Measurements from ENCODE around the gene SMIM41.
A peak's percentile ranks its signal among the peaks of the same experiment; 100 is the strongest.

DNA sequence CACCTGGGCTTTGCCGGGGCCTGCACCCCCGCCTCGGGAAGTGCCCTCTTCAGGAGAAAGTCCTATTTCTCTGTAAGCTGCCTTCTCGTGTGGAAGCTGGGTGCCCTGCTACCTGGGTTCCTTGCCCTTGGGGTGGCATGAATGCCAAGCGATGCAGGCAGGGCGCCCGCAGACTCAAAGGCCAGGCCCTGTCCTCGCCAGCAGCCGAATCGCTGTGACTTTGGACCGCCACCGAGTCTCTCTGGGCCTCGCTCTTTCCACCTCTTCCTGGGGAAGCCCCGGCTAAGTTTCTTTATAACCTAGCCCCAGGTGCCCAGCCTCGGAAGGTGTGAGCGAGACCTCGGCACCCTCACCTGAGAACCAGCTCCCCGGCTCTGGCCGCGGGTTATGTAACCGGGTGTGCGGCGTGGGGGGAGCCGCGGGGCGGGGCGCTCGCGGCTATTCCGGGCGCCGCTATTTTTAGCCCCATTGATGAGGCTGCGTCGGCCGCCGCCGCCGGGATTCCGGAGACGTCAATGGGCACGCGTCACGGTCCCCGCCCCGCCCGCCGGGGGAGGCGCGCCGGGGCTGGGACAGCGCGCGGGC is 42.8 kb upstream of the SMIM41 start:
- TF ChIP-seq, protein P1, sequence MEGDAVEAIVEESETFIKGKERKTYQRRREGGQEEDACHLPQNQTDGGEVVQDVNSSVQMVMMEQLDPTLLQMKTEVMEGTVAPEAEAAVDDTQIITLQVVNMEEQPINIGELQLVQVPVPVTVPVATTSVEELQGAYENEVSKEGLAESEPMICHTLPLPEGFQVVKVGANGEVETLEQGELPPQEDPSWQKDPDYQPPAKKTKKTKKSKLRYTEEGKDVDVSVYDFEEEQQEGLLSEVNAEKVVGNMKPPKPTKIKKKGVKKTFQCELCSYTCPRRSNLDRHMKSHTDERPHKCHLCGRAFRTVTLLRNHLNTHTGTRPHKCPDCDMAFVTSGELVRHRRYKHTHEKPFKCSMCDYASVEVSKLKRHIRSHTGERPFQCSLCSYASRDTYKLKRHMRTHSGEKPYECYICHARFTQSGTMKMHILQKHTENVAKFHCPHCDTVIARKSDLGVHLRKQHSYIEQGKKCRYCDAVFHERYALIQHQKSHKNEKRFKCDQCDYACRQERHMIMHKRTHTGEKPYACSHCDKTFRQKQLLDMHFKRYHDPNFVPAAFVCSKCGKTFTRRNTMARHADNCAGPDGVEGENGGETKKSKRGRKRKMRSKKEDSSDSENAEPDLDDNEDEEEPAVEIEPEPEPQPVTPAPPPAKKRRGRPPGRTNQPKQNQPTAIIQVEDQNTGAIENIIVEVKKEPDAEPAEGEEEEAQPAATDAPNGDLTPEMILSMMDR (IDR thresholded peaks at IDR 0.05), result no peak
- TF ChIP-seq POLR2A (IDR thresholded peaks at IDR 0.05; ENCODE audit: low read length) (no peak), EP300 (IDR thresholded peaks at IDR 0.05) (peak in 1 of 2 experiments; percentile 22; a peak in 1 of 5 replicates), POLR2AphosphoS2 (conservative IDR thresholded peaks at IDR 0.05; ENCODE audit: low read length) (no peak), CHD4 (IDR thresholded peaks at IDR 0.05; ENCODE audit: borderline replicate concordance) (no peak), JUN (IDR thresholded peaks at IDR 0.05) (peak; percentile 53 to 55; a peak in 2 of 5 replicates)
